Memory B cell (primary cell): ENCODE data around the gene PGLYRP3.

ENCODE experiments used
- ATAC-seq: fragments of 150-1000 bp; cut with Tn5 transposase; 2 replicates; pipeline ENCODE4 v1.10.0; 2021; ENCODE audit warnings: low read depth, mild to moderate bottlenecking, moderate library complexity
- DNase-seq, 2 donors: peaks; one replicate each; pipeline ENCODE4 v3.0.0; 2022; ENCODE audit warnings: low spot score in 2 of 2
- H3K27ac Mint-ChIP-seq: one replicate; pipeline ENCODE4 v1.8.0; 2022; ENCODE audit warnings: mild to moderate bottlenecking, moderate library complexity, mixed read lengths
- H3K27me3 Mint-ChIP-seq: one replicate; pipeline ENCODE4 v1.8.0; 2022; ENCODE audit warnings: mixed read lengths
- H3K36me3 Mint-ChIP-seq: one replicate; pipeline ENCODE4 v1.8.0; 2022; ENCODE audit warnings: mild to moderate bottlenecking, mixed read lengths
- H3K4me1 Mint-ChIP-seq: one replicate; pipeline ENCODE4 v1.8.0; 2022; ENCODE audit warnings: mixed read lengths
- H3K4me3 Mint-ChIP-seq: one replicate; pipeline ENCODE4 v1.8.0; 2022; ENCODE audit warnings: mild to moderate bottlenecking, moderate library complexity, mixed read lengths
- H3K9me3 Mint-ChIP-seq: one replicate; pipeline ENCODE4 v1.8.0; 2022; ENCODE audit warnings: mixed read lengths

Gene PGLYRP3

DNA sequence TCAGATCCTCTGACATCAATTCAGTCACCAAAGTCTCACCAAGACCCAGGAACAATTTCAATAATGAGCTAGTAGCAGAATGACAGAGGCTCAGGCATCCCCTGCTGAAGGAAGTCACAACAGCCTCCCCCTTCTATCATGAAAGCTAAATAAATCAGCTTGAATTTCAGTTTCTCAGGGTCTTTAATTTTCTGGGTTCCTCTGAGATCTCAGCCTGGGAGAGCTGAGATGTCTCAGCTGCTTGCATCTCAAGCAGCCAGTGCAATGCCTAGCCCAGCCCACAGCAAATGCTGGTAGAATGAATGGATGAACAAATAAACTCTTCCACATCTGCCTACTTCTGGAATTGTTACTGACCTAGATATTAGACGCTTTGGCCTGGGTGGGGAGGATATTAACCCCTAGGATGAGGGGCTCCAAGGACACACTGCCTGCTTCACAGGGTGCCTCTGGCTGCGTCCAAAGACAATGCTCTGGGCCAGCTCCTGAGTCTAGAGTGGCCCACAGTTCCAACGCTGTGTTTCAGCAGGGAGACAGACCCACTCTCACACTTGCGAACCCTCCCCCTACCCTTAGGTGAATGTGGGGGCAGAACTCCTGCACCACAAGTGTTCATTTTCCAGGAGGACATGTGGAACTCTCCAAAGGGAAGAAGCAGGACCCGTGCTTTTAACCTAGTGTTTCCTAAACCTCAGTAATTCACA lies 64.4 kb downstream of the PGLYRP3 start:
- H3K27ac Mint-ChIP-seq, result no peak overlapping the region
- ATAC-seq (no peak), DNase-seq (no peak)
- peaks cover 5% of the 10 kb centered on the region for H3K9me3 Mint-ChIP-seq
- no peak overlapping the region for H3K4me3 Mint-ChIP-seq
- H3K36me3 Mint-ChIP-seq, result peaks cover 2% of the 10 kb centered on the region
- peaks cover 3% of the 10 kb centered on the region for H3K4me1 Mint-ChIP-seq
- H3K27me3 Mint-ChIP-seq, result peaks cover 36% of the 10 kb centered on the region
